GM23338 (cell line): ENCODE data around the gene RHEBL1. TPM values are rescaled to one million over a fixed set of nuclear protein-coding genes. Genes with fewer than 3 reads are reported as not detected.

Experiments used
- ATAC-seq: fragments of 200-7000 bp; cut with Tn5 transposase; 3 replicates; pipeline ENCODE4 v1.9.1; 2020
- DNase-seq: peaks from one replicate; pipeline ENCODE4 v3.0.0-alpha.2; 2015; ENCODE audit warnings: low spot score
- H2AFZ ChIP-seq: fragments of 200-600 bp; sonication (generic); 2 replicates; pipeline ENCODE4 v1.8.0; 2016; ENCODE audit warnings: antibody characterized with exemption, mild to moderate bottlenecking, moderate library complexity
- H3F3A ChIP-seq: fragments of 200-600 bp; sonication (generic); replicated peaks from 2 replicates; pipeline ENCODE4 v1.8.0; 2017; ENCODE audit warnings: antibody characterized with exemption, mixed run types, low read depth
- H3K27ac ChIP-seq: fragments of 200-600 bp; sonication (generic); 2 replicates; pipeline ENCODE4 v1.6.1; 2016; ENCODE audit warnings: low read depth
- H3K27me3 ChIP-seq: fragments of 200-600 bp; sonication (generic); 2 replicates; pipeline ENCODE4 v1.8.0; 2016; ENCODE audit warnings: mild to moderate bottlenecking, mixed run types, moderate library complexity; ENCODE audit not compliant: insufficient read depth
- H3K36me3 ChIP-seq: fragments of 200-600 bp; sonication (generic); 2 replicates; pipeline ENCODE4 v1.8.0; 2016; ENCODE audit warnings: mild to moderate bottlenecking; ENCODE audit not compliant: insufficient read depth
- H3K4me1 ChIP-seq: fragments of 200-600 bp; sonication (generic); 2 replicates; pipeline ENCODE4 v1.8.0; 2016; ENCODE audit warnings: mild to moderate bottlenecking, moderate library complexity; ENCODE audit not compliant: insufficient read depth
- H3K4me2 ChIP-seq: fragments of 200-600 bp; sonication (generic); 2 replicates; pipeline ENCODE4 v1.7.1; 2017; ENCODE audit warnings: mixed run types
- H3K4me3 ChIP-seq: fragments of 200-600 bp; sonication (generic); 2 replicates; pipeline ENCODE4 v1.6.1; 2016; ENCODE audit warnings: mixed run types
- H3K79me2 ChIP-seq: fragments of 200-600 bp; sonication (generic); replicated peaks from 2 replicates; pipeline ENCODE4 v1.8.0; 2017; ENCODE audit warnings: mild to moderate bottlenecking; ENCODE audit not compliant: insufficient read depth
- H3K9me2 ChIP-seq: fragments of 200-600 bp; sonication (generic); 2 replicates; pipeline ENCODE4 v1.8.0; 2017; ENCODE audit not compliant: insufficient read depth
- H4K20me1 ChIP-seq: fragments of 200-600 bp; sonication (generic); replicated peaks from 2 replicates; pipeline ENCODE4 v1.8.0; 2017; ENCODE audit warnings: mild to moderate bottlenecking; ENCODE audit not compliant: insufficient read depth
- H3K27ac Mint-ChIP-seq: 2 replicates; pipeline ENCODE4 v1.8.0; 2020; ENCODE audit warnings: inconsistent platforms, mild to moderate bottlenecking, moderate library complexity, mixed read lengths
- H3K27me3 Mint-ChIP-seq: 3 replicates; pipeline ENCODE4 v1.8.0; 2022; ENCODE audit warnings: low read depth, mild to moderate bottlenecking, moderate library complexity, mixed read lengths, inconsistent platforms; ENCODE audit not compliant: insufficient read depth, poor library complexity
- H3K36me3 Mint-ChIP-seq: 3 replicates; pipeline ENCODE4 v1.8.0; 2021; ENCODE audit warnings: low read depth, mild to moderate bottlenecking, inconsistent platforms, moderate library complexity, mixed read lengths
- H3K4me1 Mint-ChIP-seq: 3 replicates; pipeline ENCODE4 v1.8.0; 2020; ENCODE audit warnings: mild to moderate bottlenecking, inconsistent platforms, mixed read lengths
- H3K4me3 Mint-ChIP-seq: 3 replicates; pipeline ENCODE4 v1.8.0; 2021; ENCODE audit warnings: moderate library complexity, mild to moderate bottlenecking, inconsistent platforms, mixed read lengths
- H3K9me3 Mint-ChIP-seq: 3 replicates; pipeline ENCODE4 v1.8.0; 2020; ENCODE audit warnings: moderate library complexity, mild to moderate bottlenecking, inconsistent platforms, mixed read lengths
- CREB1 ChIP-seq: fragments of 250-450 bp; sonication (Bioruptor Pico); IDR thresholded peaks from 2 replicates; pipeline ENCODE4 v1.5.0; 2020; ENCODE audit warnings: low read depth, mild to moderate bottlenecking, moderate library complexity
- CTCF ChIP-seq, 2 experiments: fragments of 200-600 bp in 1 of 2; sonication (generic) in 1 of 2; conservative IDR thresholded peaks; 2 replicates each; pipeline versions ENCODE4 v1.5.1 to v1.6.1; 2016 to 2017; ENCODE audit warnings: antibody characterized with exemption in 2 of 2, low read depth in 2 of 2, mild to moderate bottlenecking in 2 of 2, moderate library complexity in 1 of 2
- ETS1 ChIP-seq: IDR thresholded peaks from 2 replicates; pipeline ENCODE4 v1.6.1; 2016; ENCODE audit warnings: antibody characterized with exemption
- EZH2 ChIP-seq: fragments of 200-600 bp; sonication (generic); IDR thresholded peaks from one replicate; pipeline ENCODE4 v1.8.0; 2017; ENCODE audit warnings: antibody characterized with exemption, mild to moderate bottlenecking, low read depth; ENCODE audit not compliant: unreplicated experiment
- POLR2AphosphoS5 ChIP-seq: IDR thresholded peaks from 2 replicates; pipeline ENCODE4 v1.6.1; 2016; ENCODE audit warnings: antibody characterized with exemption, low read depth
- REST ChIP-seq: IDR thresholded peaks from one replicate; pipeline ENCODE4 v1.6.1; 2018; ENCODE audit warnings: antibody characterized with exemption; ENCODE audit not compliant: unreplicated experiment
- ZNF114 ChIP-seq: fragments of 250-450 bp; sonication (Bioruptor Pico); IDR thresholded peaks from 2 replicates; pipeline ENCODE4 v1.5.0; 2020; ENCODE audit warnings: mild to moderate bottlenecking, moderate library complexity
- polyA plus RNA-seq: library from polyadenylated mRNA; unstranded; fragments of >200 nt; fragmentation: Nextera tagmentation; extraction: Ambion mirVana; gene quantifications from 2 replicates; pipeline ENCODE4 v1.2.1, GENCODE V29; 2016
- total RNA-seq: library from RNA; depleted of rRNA; stranded (reverse); fragments of >200 nt; shearing (Covaris generic); gene quantifications from 2 replicates; pipeline ENCODE4 v1.2.3, GENCODE V29; 2014

Gene RHEBL1
- total and polyA plus RNA-seq, 2 experiments from 2014 or later: 9.4 to 11.8 TPM

GRCh38 chr12:49017891-49018260 is 51.9 kb downstream of the RHEBL1 start:
- Histone ChIP-seq H3K36me3 (peaks cover 10% of the 10 kb centered on the region), H4K20me1 (peaks cover 7% of the 10 kb centered on the region; the same call in 1 of the 2 replicates), H3K4me2 (peak overlapping the region; percentile 88), H3K4me1 (peaks cover 5% of the 10 kb centered on the region; the same call in 1 of the 2 replicates), H3K27me3 (no peaks in the 10 kb centered on the region), H3K79me2 (no peaks in the 10 kb centered on the region), H3K27ac (peak overlapping the region; percentile 94), H3F3A (peaks cover 16% of the 10 kb centered on the region; the same call in 1 of the 2 replicates), H3K9me2 (no peaks in the 10 kb centered on the region), H3K4me3 (peak overlapping the region; percentile 81), H2AFZ (peak overlapping the region; percentile 91)
- no peak for DNase-seq
- Mint-ChIP-seq H3K9me3 (no peaks in the 10 kb centered on the region), H3K36me3 (peaks cover 19% of the 10 kb centered on the region), H3K4me1 (peaks cover 18% of the 10 kb centered on the region; the same call in 2 of the 3 replicates), H3K27me3 (peaks cover 20% of the 10 kb centered on the region), H3K4me3 (peak overlapping the region; percentile 93), H3K27ac (peak overlapping the region; percentile 97)
- ATAC-seq: peak; percentile 5
- TF ChIP-seq EZH2 (no peak), ZNF114 (CRISPR knock-in tag) (no peak), REST (no peak), ETS1 (no peak), POLR2AphosphoS5 (no peak)

- H3K4me3 Mint-ChIP-seq: no peak overlapping the region
- H4K20me1 ChIP-seq: 0 out of 2 replicates have a peak, but pooled peaks cover 10% of the 10 kb centered on the region
- H3K27ac Mint-ChIP-seq: no peak overlapping the region
- no peak overlapping the region for H3K4me2 ChIP-seq
- H3K4me1 ChIP-seq: peaks cover 5% of the 10 kb centered on the region; the same call in 1 of the 2 replicates
- H3K27me3 Mint-ChIP-seq: peaks cover 20% of the 10 kb centered on the region
- H3F3A ChIP-seq: peaks cover 16% of the 10 kb centered on the region; the same call in 1 of the 2 replicates
- no peaks in the 10 kb centered on the region for H3K9me3 Mint-ChIP-seq
- no peak overlapping the region for H3K27ac ChIP-seq
- H3K4me3 ChIP-seq: no peak overlapping the region
- no peaks in the 10 kb centered on the region for H3K79me2 ChIP-seq
- H3K36me3 Mint-ChIP-seq: no peaks in the 10 kb centered on the region; the same call in 2 of the 3 replicates
- H3K36me3 ChIP-seq: no peaks in the 10 kb centered on the region
- no peak overlapping the region for H2AFZ ChIP-seq
- no peaks in the 10 kb centered on the region for H3K9me2 ChIP-seq
- H3K4me1 Mint-ChIP-seq: peaks cover 13% of the 10 kb centered on the region; the same call in 2 of the 3 replicates
- no peaks in the 10 kb centered on the region for H3K27me3 ChIP-seq
- DNase-seq (no peak), ATAC-seq (no peak)
- no peak for TF ChIP-seq ZNF114 (CRISPR knock-in tag)
- no peak for TF ChIP-seq CTCF (conservative IDR thresholded peaks at IDR 0.05; ENCODE audit: low read depth in 2 of 2)
- TF ChIP-seq EZH2: no peak
- TF ChIP-seq ETS1: no peak
- no peak for TF ChIP-seq CREB1 (CRISPR knock-in tag)
Measured at GRCh38 chr12:49015196-49015595, 54.6 kb downstream of the RHEBL1 start.
